Gastroesophageal sphincter (tissue), 4 donors: Measurements from ENCODE around the gene NLGN2. TPM values are rescaled to one million over a fixed set of nuclear protein-coding genes. Genes with fewer than 3 reads are reported as not detected.

Experiments
- ATAC-seq: fragments of 150-250 bp; one replicate; pipeline ENCODE4 v1.9.1; 2016; ENCODE audit warnings: mild to moderate bottlenecking, moderate library complexity
- H3K27ac ChIP-seq, 4 donors: fragments of 200-600 bp; sonication (generic) in 3 of 4; 1 replicate in 3 of 4; 2 replicates in 1 of 4; pipeline ENCODE4 v1.5.1; 2016 to 2019
- H3K27me3 ChIP-seq: fragments of 200-600 bp; sonication (generic); one replicate; pipeline ENCODE4 v1.5.1; 2019
- H3K36me3 ChIP-seq, 2 donors: fragments of 200-600 bp; sonication (generic); one replicate each; pipeline ENCODE4 v1.5.1; 2019; ENCODE audit warnings: control low read depth in 1 of 2
- H3K4me1 ChIP-seq, 3 donors: fragments of 200-600 bp; sonication (generic); 1 replicate in 2 of 3; 2 replicates in 1 of 3; pipeline ENCODE4 v1.5.1; 2016 to 2019; ENCODE audit warnings: control low read depth in 2 of 3
- H3K4me3 ChIP-seq, 2 donors: fragments of 200-600 bp; sonication (generic); one replicate each; pipeline ENCODE4 v1.5.1; 2019; ENCODE audit warnings: mild to moderate bottlenecking in 1 of 2, moderate library complexity in 1 of 2
- H3K9me3 ChIP-seq, 3 donors: fragments of 200-600 bp; sonication (generic); one replicate each; pipeline ENCODE4 v1.5.1; 2017 to 2019; ENCODE audit warnings: control low read depth in 2 of 3
- EP300 ChIP-seq: sonication (generic); formaldehyde crosslinking; IDR thresholded peaks from one replicate; pipeline ENCODE4 v1.6.1; 2017; ENCODE audit warnings: antibody characterized with exemption, mild to moderate bottlenecking
- POLR2A ChIP-seq, 2 donors: fragments of 450-650 bp; IDR thresholded peaks; one replicate each; pipeline ENCODE4 v1.6.1; 2017; ENCODE audit warnings: antibody characterized with exemption in 2 of 2, mild to moderate bottlenecking in 2 of 2, moderate library complexity in 1 of 2
- POLR2AphosphoS5 ChIP-seq: sonication (generic); formaldehyde crosslinking; IDR thresholded peaks from one replicate; pipeline ENCODE4 v1.6.1; 2017; ENCODE audit warnings: antibody characterized with exemption
- WGBS, 2 donors: methylation state at CpG; one replicate each; pipeline ENCODE4 v1.1.5; 2018; ENCODE audit warnings: low coverage in 1 of 2; 5-methylcytosine and 5-hydroxymethylcytosine counted together
- total RNA-seq, 4 donors: library from RNA; depleted of rRNA; stranded (reverse); fragments of >200 nt; gene quantifications; one replicate each; pipeline ENCODE4 v1.1.0, GENCODE V29; 2016
- TF ChIP-seq, protein P1 (sequence below), 4 experiments: fragments of 200-600 bp in 2 of 4; fragments of 450-650 bp in 2 of 4; sonication (generic) in 1 of 4; IDR thresholded peaks; one replicate each; pipeline ENCODE4 v1.5.1; 2017 to 2019; ENCODE audit warnings: antibody characterized with exemption in 4 of 4, mild to moderate bottlenecking in 2 of 4, moderate library complexity in 2 of 4

NLGN2 gene
- total RNA-seq, 4 donors from 2014 or later: 9.9 to 28.4 (median 14.4) TPM

GRCh38 chr17:7398612-7399011 is 9.0 kb upstream of the NLGN2 start:
- Histone ChIP-seq H3K36me3 (no peaks in the 10 kb centered on the region), H3K4me1 (peaks cover 4 to 47% (median 20%) of the 10 kb centered on the region in 3 donors), H3K27me3 (no peaks in the 10 kb centered on the region), H3K27ac (no peak overlapping the region), H3K4me3 (no peak overlapping the region), H3K9me3 (no peaks in the 10 kb centered on the region)
- TF ChIP-seq POLR2AphosphoS5 (no peak), EP300 (no peak), POLR2A (IDR thresholded peaks at IDR 0.05) (no peak)
- TF ChIP-seq, protein P1, sequence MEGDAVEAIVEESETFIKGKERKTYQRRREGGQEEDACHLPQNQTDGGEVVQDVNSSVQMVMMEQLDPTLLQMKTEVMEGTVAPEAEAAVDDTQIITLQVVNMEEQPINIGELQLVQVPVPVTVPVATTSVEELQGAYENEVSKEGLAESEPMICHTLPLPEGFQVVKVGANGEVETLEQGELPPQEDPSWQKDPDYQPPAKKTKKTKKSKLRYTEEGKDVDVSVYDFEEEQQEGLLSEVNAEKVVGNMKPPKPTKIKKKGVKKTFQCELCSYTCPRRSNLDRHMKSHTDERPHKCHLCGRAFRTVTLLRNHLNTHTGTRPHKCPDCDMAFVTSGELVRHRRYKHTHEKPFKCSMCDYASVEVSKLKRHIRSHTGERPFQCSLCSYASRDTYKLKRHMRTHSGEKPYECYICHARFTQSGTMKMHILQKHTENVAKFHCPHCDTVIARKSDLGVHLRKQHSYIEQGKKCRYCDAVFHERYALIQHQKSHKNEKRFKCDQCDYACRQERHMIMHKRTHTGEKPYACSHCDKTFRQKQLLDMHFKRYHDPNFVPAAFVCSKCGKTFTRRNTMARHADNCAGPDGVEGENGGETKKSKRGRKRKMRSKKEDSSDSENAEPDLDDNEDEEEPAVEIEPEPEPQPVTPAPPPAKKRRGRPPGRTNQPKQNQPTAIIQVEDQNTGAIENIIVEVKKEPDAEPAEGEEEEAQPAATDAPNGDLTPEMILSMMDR (IDR thresholded peaks at IDR 0.05): no peak
- ATAC-seq: no peak
- WGBS, 2 donors: 83 to 93% methylated on average over 2 of the region's 2 CpGs

- Histone ChIP-seq H3K27me3 (no peaks in the 10 kb centered on the region), H3K27ac (peak overlapping the region; percentile 91 to 95 (median 93)), H3K4me3 (peak overlapping the region; percentile 37 to 88), H3K9me3 (no peaks in the 10 kb centered on the region), H3K4me1 (peaks cover 4 to 65% (median 24%) of the 10 kb centered on the region in 3 donors), H3K36me3 (peaks cover 0 to 2% of the 10 kb centered on the region in 2 donors)
- WGBS, 2 donors: 18 to 35% methylated on average over 6 to 7 of the region's 16 CpGs
- ATAC-seq: peak; percentile 4
- TF ChIP-seq POLR2A (IDR thresholded peaks at IDR 0.05): no peak
- no peak for TF ChIP-seq POLR2AphosphoS5
- no peak for TF ChIP-seq EP300
- TF ChIP-seq, protein P1 (IDR thresholded peaks at IDR 0.05): no peak
Observed at GRCh38 chr17:7403043-7403726, 4.5 kb upstream of the NLGN2 start.

DNA sequence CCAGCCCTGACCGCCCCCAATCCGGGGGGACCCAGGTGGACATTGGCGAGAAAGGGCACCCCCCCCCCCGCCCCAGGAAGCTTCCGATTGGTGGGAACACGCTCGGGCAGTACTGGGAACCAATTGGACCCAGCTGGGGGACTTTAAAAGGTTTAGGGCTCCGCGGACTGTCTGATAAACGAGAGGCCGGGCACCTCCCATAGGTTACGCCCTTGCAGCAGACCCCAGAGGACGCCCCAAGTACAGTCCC is 4.0 kb upstream of the NLGN2 start:
- ATAC-seq: peak; percentile 65
- peaks cover 0 to 7% of the 10 kb centered on the region in 2 donors for H3K36me3 ChIP-seq
- H3K27me3 ChIP-seq: no peaks in the 10 kb centered on the region
- no peaks in the 10 kb centered on the region for H3K9me3 ChIP-seq
- H3K4me3 ChIP-seq: peak overlapping the region; percentile 37 to 88
- TF ChIP-seq POLR2A (IDR thresholded peaks at IDR 0.05) (no peak), EP300 (no peak), POLR2AphosphoS5 (no peak)
- TF ChIP-seq, protein P1 (IDR thresholded peaks at IDR 0.05): no peak
- H3K4me1 ChIP-seq: peaks cover 4 to 65% (median 24%) of the 10 kb centered on the region in 3 donors
- WGBS, 2 donors: no CpG with 5 or more reads among the region's 13 CpGs
- peak overlapping the region; percentile 91 to 95 (median 93) for H3K27ac ChIP-seq

DNA sequence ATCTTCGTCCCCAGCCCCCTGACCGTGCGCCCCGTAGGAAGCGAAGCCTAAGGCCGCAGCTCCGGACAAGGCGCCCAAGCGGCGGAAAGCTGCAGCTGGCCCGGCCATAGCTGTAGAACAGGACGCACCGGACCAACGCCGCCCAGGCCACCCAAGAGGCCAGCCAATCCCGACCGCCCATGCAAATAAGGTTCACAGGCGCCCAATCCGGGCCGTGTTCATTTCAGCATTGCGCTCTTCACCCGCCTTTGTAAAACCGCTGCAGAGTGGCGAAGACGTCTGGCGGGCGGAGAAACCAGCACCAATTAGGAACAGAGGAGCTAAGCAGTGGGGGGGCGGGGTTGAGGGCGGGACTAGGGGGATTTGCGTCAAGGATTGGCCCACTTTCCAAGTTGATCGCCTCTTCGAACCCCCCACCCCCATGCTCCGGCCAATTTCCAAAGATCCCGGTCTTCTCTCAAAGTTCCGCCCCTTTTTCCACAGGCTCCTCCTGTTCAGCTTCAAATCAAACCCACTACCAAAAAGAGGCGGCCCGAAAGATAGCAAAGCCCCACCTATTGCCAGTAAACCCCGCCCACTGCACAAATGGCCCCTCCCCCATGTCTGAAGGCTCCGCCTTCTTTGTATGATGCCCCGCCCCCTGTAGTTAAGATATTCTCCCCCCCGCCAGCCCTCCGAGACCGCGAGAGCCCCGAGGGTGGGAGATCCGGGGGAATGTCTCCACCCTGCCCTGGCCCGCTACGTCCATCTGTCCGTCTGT is 3.5 kb upstream of the NLGN2 start, which contains the start of gene TMEM256:
TSS of gene TMEM256 (minus strand) at position 121 of the 760 bp plus-strand sequence. CDS start at position 108, 13 bp downstream.
- WGBS, 2 donors: 2% methylated on average over 11 of the region's 49 CpGs; no CpG with 5 or more reads in 1 of the 2 donors
- Histone ChIP-seq H3K36me3 (peaks cover 0 to 12% of the 10 kb centered on the region in 2 donors), H3K4me3 (peak within 1 kb of the TSS; percentile 70 to 88), H3K9me3 (no peaks in the 10 kb centered on the region), H3K4me1 (peaks cover 4 to 65% (median 24%) of the 10 kb centered on the region in 3 donors), H3K27ac (peak within 1 kb of the TSS; percentile 91 to 95 (median 93)), H3K27me3 (no peaks in the 10 kb centered on the region)
- ATAC-seq: peak; percentile 94
- TF ChIP-seq POLR2AphosphoS5: peak; percentile 91
- TF ChIP-seq EP300: no peak
- TF ChIP-seq, protein P1 (IDR thresholded peaks at IDR 0.05): peak in 2 of 4 experiments; percentile 27 to 35
- TF ChIP-seq POLR2A (IDR thresholded peaks at IDR 0.05): peak; percentile 89 to 91
